ENCODE results near the gene KRTAP1-1. TPM values are rescaled to one million over a fixed set of nuclear protein-coding genes. Genes with fewer than 3 reads are reported as not detected.
"Not testable (repeated sequence)": the region's sequence is repeated elsewhere in the genome, so short reads cannot be mapped to it uniquely, and the experiment has no call there.

The KRTAP1-1 gene
- total and polyA plus RNA-seq, 2 donors (not counting 1 experiment from before 2014, with no cell fraction given) = 0.64 TPM; not detected in 1

DNA sequence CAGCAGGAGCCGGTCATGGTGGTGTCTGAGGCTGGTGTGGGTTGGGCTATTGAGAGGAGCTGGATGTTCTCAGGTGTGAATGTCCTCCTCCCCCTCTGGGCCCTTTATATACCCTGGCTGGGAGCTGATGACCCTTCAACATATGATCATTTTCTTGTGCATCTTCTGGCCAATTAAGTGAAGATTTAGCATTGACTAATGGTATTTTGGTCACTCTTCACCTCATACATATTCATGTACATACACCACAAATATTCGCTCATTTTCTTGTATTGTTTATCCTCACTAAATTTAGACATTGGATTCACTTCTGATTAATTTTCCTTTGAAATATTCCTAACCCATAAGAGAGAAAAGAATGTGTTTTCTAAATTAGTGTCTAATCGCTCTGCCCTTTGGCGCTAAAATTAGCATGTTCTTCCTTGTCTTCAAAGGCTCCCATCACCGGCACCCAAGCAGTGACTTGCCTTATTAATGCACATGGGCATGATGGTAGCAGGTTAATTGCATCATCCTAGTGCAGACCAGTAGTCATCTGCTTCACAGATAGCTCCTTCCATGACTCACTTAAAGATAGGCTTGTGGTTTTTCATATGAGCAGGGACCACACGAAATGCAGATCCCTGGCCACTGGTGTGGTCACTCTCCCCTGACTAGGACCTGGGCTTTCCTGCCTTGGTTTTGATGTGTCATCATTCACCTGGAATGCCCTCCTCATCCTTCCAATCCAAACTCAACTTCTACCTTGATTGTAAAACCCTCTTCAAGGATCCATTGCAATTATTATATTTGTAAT is 24.8 kb upstream of the KRTAP1-1 start, which contains the start of gene KRTAP2-4:
Gene KRTAP2-4 (minus strand): TSS at position 51 of the 796 bp plus-strand sequence. CDS start 34 bp downstream, at position 17.
- peak; percentile 30 to 99 for DNase-seq (ENCODE audit: low read depth in 2 of 2)
- Histone ChIP-seq H3K27me3 (ENCODE audit: control insufficient read depth, insufficient read depth, low read length) (no peaks in the 10 kb centered on the region), H3K27ac (ENCODE audit: insufficient read depth, low read length) (peak within 1 kb of the TSS; percentile 46), H3K36me3 (ENCODE audit: control insufficient read depth, insufficient read depth, low read length) (no peaks in the 10 kb centered on the region), H3K9ac (ENCODE audit: insufficient read depth, low read length) (no peak within 1 kb of the TSS), H3K4me3 (replicated peaks in 1 of 4; ENCODE audit: control extremely low read depth in 1 of 4, insufficient read depth in 1 of 4, low read depth in 3 of 4, low read length in 4 of 4) (no peak within 1 kb of the TSS), H3K79me2 (ENCODE audit: control insufficient read depth, insufficient read depth, low read length) (no peaks in the 10 kb centered on the region), H3K4me1 (ENCODE audit: control insufficient read depth, extremely low read depth, insufficient read depth, low read length) (peaks cover 24% of the 10 kb centered on the region), H3K9me3 (ENCODE audit: control insufficient read depth, insufficient read depth, low read depth, low read length) (no peaks in the 10 kb centered on the region), H2AFZ (ENCODE audit: low read length) (no peak within 1 kb of the TSS), H4K20me1 (ENCODE audit: control insufficient read depth, extremely low read depth, insufficient read depth, low read length) (no peaks in the 10 kb centered on the region), H3K4me2 (ENCODE audit: extremely low read depth, insufficient read depth, low read length) (no peak within 1 kb of the TSS)
- no peak for TF ChIP-seq EZH2 (IDR thresholded peaks at IDR 0.05; ENCODE audit: low read length, missing control alignments)
- TF ChIP-seq, protein P1, sequence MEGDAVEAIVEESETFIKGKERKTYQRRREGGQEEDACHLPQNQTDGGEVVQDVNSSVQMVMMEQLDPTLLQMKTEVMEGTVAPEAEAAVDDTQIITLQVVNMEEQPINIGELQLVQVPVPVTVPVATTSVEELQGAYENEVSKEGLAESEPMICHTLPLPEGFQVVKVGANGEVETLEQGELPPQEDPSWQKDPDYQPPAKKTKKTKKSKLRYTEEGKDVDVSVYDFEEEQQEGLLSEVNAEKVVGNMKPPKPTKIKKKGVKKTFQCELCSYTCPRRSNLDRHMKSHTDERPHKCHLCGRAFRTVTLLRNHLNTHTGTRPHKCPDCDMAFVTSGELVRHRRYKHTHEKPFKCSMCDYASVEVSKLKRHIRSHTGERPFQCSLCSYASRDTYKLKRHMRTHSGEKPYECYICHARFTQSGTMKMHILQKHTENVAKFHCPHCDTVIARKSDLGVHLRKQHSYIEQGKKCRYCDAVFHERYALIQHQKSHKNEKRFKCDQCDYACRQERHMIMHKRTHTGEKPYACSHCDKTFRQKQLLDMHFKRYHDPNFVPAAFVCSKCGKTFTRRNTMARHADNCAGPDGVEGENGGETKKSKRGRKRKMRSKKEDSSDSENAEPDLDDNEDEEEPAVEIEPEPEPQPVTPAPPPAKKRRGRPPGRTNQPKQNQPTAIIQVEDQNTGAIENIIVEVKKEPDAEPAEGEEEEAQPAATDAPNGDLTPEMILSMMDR (conservative IDR thresholded peaks at IDR 0.05 in 1 of 2, IDR thresholded peaks at IDR 0.05 in 1 of 2; ENCODE audit: low read depth in 1 of 2, low read length in 2 of 2) = no peak

DNA sequence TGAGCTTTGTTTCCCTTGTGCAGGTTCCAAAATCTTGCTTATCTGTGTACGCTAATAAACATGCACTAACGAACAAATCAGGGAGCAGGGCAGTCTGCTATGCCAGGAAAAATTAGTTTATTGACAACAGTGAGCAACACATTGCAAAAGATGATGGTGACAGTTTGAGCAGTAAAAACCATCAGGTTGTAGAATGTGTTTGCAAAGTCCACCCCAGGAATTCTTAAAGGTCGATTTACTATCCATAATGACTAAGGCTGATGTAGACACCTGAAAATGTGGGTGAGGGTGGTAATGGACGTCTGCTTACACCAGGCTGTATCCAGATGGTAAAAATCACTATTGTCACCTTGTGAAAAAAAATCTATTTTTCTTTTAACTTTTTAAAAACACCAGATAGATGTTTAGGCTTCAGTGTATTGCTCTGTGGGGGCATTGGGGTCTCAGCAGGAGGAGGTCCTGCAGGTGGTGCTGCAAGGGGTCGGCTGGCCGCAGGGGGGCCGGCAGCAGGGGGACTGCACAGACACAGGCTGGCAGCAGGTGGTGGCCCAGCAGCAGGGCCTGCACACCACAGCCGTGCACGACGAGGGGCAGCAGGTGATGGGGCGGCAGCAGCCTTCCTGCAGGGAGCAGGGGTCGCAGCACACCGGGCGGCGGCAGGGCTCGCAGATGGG is 23.9 kb upstream of the KRTAP1-1 start:
- H3K36me3 ChIP-seq (ENCODE audit: control insufficient read depth, insufficient read depth, low read length); DNase-seq (ENCODE audit: low read depth in 2 of 2); H3K4me2 ChIP-seq (ENCODE audit: extremely low read depth, insufficient read depth, low read length); H3K4me3 ChIP-seq (replicated peaks in 1 of 4; ENCODE audit: control extremely low read depth in 1 of 4, insufficient read depth in 1 of 4, low read depth in 3 of 4, low read length in 4 of 4); H3K9ac ChIP-seq (ENCODE audit: insufficient read depth, low read length); H3K27me3 ChIP-seq (ENCODE audit: control insufficient read depth, insufficient read depth, low read length); H4K20me1 ChIP-seq (ENCODE audit: control insufficient read depth, extremely low read depth, insufficient read depth, low read length); H3K9me3 ChIP-seq (ENCODE audit: control insufficient read depth, insufficient read depth, low read depth, low read length); H2AFZ ChIP-seq (ENCODE audit: low read length); H3K27ac ChIP-seq (ENCODE audit: insufficient read depth, low read length); H3K79me2 ChIP-seq (ENCODE audit: control insufficient read depth, insufficient read depth, low read length): not testable (repeated sequence)
- peaks cover 29% of the 10 kb centered on the region for H3K4me1 ChIP-seq (ENCODE audit: control insufficient read depth, extremely low read depth, insufficient read depth, low read length)

DNA sequence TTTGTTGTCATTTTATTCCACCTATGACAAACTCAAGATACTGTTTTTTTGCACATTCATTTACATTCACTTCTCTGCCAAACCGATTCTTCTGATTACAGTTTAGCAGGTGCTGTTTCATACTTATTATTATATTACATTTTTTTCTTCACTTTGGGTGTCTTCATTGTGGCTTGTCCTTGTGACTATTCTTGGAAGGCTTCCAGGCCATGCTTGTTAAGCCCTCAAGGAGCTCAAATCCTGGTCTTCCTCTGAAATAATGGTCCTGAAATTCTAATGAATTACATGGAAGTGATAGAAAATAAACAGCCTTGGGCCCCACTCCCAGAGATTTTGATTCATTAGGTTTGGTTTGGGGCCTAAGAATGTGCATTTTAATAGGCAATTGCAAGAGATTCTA is 23.1 kb upstream of the KRTAP1-1 start:
- H3K4me2 ChIP-seq (ENCODE audit: extremely low read depth, insufficient read depth, low read length) = no peak overlapping the region
- no peaks in the 10 kb centered on the region for H3K9me3 ChIP-seq (ENCODE audit: control insufficient read depth, insufficient read depth, low read depth, low read length)
- DNase-seq (ENCODE audit: low read depth in 2 of 2) = no peak
- TF ChIP-seq, protein P1 (conservative IDR thresholded peaks at IDR 0.05 in 1 of 2, IDR thresholded peaks at IDR 0.05 in 1 of 2; ENCODE audit: low read depth in 1 of 2, low read length in 2 of 2) = no peak
- TF ChIP-seq EZH2 (IDR thresholded peaks at IDR 0.05; ENCODE audit: low read length, missing control alignments) = no peak
- peaks cover 36% of the 10 kb centered on the region for H3K4me1 ChIP-seq (ENCODE audit: control insufficient read depth, extremely low read depth, insufficient read depth, low read length)
- H3K4me3 ChIP-seq (replicated peaks in 1 of 4; ENCODE audit: control extremely low read depth in 1 of 4, insufficient read depth in 1 of 4, low read depth in 3 of 4, low read length in 4 of 4) = no peak overlapping the region
- H4K20me1 ChIP-seq (ENCODE audit: control insufficient read depth, extremely low read depth, insufficient read depth, low read length) = no peaks in the 10 kb centered on the region
- H3K9ac ChIP-seq (ENCODE audit: insufficient read depth, low read length) = no peak overlapping the region
- no peaks in the 10 kb centered on the region for H3K79me2 ChIP-seq (ENCODE audit: control insufficient read depth, insufficient read depth, low read length)
- no peak overlapping the region for H2AFZ ChIP-seq (ENCODE audit: low read length)
- no peaks in the 10 kb centered on the region for H3K36me3 ChIP-seq (ENCODE audit: control insufficient read depth, insufficient read depth, low read length)
- no peaks in the 10 kb centered on the region for H3K27me3 ChIP-seq (ENCODE audit: control insufficient read depth, insufficient read depth, low read length)
- H3K27ac ChIP-seq (ENCODE audit: insufficient read depth, low read length) = no peak overlapping the region
